GM12873 (cell line): ENCODE results near the gene TP53BP2.

Experiments
- CTCF ChIP-seq: IDR thresholded peaks from 2 replicates; pipeline ENCODE4 v1.5.1; 2012; ENCODE audit warnings: low read depth, mild to moderate bottlenecking, moderate library complexity, low read length, control low read depth; ENCODE audit not compliant: insufficient read depth; ENCODE audit errors: missing control alignments

Gene TP53BP2

GRCh38 chr1:223837206-223837605 lies 8.5 kb downstream of the TP53BP2 start:
- TF ChIP-seq CTCF = no peak

- TF ChIP-seq CTCF = no peak
Observed at GRCh38 chr1:223836586-223836985, 9.2 kb downstream of the TP53BP2 start.

- TF ChIP-seq CTCF = no peak
Observed at GRCh38 chr1:223835754-223836153, 10.0 kb downstream of the TP53BP2 start.

GRCh38 chr1:223834660-223835263 lies 11.0 kb downstream of the TP53BP2 start:
- no peak for TF ChIP-seq CTCF

- no peak for TF ChIP-seq CTCF
Observed at GRCh38 chr1:223833948-223834347, 11.8 kb downstream of the TP53BP2 start.

GRCh38 chr1:223832637-223832943 lies 13.2 kb downstream of the TP53BP2 start:
- no peak for TF ChIP-seq CTCF

GRCh38 chr1:223831755-223832636 lies 13.8 kb downstream of the TP53BP2 start:
- TF ChIP-seq CTCF = no peak
